Measurements from ENCODE around the gene PDE8B.

The PDE8B gene

DNA sequence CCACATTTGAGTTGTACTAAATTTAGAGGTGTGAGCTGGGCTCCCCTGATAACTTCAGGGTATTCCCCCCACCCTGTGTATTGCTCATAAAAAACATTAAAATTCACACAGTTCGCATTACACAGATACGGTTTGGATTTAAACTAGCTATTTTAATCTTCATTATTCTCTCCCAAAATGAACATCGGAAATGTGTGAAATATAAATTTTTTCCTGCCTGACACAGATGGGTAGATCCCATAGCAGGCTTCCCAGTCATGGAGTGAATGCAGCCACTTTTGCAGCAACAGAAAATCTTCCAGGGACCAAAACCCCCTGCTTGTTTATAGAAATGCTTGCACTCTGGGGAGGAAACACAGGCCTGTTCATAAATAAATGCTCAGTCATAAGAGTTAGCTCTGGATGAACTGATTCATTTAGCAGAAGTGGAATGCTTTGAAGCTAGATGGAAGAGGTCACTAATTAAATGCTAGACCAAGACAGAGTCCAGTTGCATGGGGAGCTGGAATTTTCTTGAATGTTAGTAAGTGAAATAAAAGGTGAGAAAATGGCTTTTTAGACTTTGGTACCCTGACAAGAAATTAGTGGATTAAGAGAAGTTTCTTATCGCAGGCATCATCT, 115.6 kb downstream of the PDE8B start:
- TF ChIP-seq, protein P1, sequence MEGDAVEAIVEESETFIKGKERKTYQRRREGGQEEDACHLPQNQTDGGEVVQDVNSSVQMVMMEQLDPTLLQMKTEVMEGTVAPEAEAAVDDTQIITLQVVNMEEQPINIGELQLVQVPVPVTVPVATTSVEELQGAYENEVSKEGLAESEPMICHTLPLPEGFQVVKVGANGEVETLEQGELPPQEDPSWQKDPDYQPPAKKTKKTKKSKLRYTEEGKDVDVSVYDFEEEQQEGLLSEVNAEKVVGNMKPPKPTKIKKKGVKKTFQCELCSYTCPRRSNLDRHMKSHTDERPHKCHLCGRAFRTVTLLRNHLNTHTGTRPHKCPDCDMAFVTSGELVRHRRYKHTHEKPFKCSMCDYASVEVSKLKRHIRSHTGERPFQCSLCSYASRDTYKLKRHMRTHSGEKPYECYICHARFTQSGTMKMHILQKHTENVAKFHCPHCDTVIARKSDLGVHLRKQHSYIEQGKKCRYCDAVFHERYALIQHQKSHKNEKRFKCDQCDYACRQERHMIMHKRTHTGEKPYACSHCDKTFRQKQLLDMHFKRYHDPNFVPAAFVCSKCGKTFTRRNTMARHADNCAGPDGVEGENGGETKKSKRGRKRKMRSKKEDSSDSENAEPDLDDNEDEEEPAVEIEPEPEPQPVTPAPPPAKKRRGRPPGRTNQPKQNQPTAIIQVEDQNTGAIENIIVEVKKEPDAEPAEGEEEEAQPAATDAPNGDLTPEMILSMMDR (IDR thresholded peaks at IDR 0.05; ENCODE audit: extremely low read depth, missing control alignments) = no peak
- no peak for DNase-seq (ENCODE audit: low spot score)

DNA sequence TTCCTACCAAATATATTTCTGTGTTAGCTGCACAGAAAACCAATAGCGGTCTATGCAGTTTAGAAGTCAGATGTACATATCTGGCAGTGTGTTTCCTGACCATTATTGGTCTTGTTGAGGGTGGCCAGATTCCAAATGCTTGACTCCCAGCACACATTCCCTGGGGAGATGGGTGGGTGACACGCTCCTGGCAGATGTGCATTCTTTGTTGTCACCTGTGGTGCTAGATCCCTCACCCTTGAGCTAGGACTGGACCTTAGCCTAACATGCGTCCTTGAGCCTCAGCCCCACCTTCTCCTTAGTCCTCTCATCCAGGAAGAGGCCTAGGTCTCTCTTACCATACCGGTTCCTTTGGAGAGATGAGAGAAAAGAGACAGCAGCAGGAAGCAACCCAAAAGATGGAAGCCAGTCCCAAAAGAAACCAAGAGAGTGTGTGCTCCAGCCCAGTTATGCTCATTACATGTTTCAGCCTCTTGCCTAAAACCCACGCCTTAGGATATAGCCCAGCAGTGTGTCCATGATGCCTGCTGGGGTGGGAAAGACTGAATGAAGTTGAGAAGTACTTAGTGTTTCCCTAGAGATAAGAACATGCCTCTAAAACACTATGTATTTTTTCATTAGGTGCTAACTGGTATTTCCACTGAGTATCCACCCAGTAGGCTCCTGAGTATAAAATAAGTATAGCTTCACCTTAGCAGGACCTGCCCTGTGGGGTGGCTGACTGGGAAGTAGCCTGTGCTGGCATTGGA, 116.7 kb downstream of the PDE8B start:
- DNase-seq (ENCODE audit: low spot score) = no peak
- TF ChIP-seq, protein P1 (IDR thresholded peaks at IDR 0.05; ENCODE audit: extremely low read depth, missing control alignments) = no peak

DNA sequence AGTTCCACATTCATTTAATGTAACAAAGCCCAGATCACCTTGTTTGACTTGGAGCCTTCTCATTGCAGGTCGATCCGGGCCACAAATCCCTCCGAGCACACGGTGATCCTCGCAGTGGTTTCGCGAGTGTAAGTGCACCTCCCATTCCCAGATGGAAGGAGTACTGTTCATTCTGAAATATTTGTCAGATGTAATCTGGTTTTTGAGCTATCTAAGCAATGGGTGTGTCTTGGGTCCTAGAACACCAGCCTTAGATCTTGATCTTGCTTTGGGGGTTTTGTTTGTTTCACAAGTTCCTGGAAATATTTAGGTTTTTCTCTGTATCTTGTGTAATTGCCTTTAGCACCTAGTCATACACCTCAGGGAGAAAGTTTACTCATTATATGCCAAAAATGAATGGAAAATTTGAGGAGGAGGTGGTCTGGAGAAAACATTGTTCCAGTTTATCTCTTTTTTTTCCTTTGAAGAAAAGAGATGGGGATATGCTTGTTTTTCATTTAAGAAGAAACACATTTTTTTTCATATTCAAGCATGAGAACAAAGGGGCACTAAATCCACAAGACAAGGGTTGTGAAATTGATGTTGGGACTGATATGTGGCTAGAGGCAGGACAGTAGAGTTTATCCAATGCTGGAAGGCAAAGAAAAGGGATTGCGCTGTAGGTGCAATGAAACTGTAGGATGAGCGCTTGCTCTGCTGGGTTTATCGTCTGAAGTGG, 118.6 kb downstream of the PDE8B start:
- TF ChIP-seq, protein P1 (IDR thresholded peaks at IDR 0.05; ENCODE audit: extremely low read depth, missing control alignments) = no peak
- no peak for DNase-seq (ENCODE audit: low spot score)

DNA sequence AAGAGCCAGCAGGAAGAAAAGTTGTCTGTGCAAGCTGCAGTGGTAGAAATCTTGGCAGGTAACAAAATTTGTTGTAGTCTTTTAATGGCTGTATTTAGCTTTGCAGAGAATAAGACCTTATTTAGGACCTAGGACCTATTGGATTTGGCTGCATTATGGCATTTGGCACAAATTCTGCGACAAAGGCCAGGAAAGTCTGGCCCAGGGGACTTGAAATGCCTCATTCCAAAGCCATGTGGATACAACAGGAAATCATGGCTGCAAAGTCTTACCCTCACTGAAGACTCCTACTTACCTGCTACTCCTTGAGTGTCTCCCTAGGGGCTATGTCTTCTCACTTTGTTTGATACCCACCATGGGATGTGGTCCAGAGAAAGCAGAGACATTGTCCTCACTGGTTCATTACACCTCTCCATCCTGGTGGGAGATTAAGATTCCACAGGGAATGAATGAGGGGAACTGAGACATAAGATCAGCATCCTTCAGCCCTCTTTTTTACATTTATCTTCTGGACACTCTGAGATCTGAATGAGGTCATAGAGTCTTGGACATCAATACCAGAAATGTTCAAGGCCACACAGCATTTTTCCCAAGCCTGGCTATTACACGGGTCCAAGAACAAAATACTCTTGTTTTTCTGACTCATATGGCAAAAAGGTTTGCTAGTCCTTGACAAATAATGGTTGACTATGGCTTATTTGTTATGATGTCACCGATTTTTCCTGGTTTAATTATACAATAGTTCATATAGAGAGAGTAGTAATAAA, 119.4 kb downstream of the PDE8B start:
- TF ChIP-seq, protein P1 (IDR thresholded peaks at IDR 0.05; ENCODE audit: extremely low read depth, missing control alignments) = no peak
- no peak for DNase-seq (ENCODE audit: low spot score)

DNA sequence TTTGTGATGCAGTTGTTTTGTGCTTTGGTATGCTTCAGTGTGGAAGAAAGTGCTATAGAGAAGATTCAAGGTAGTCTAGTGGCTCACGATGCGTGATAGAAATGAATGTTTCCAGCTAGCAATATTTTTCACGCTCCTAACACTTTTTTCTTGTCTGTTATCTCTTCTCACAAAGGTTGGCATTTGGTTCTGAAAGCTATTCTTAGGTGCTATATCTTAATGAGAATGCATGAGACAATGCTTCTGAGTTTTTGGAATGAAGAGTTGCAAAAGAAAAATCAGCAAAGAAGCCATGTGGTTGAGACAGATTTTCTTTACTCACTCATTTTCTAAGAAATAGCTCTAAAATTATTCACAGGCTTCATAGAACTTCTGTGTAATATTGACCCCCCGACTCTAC, 122.6 kb downstream of the PDE8B start:
- TF ChIP-seq, protein P1 (IDR thresholded peaks at IDR 0.05; ENCODE audit: extremely low read depth, missing control alignments) = no peak
- DNase-seq (ENCODE audit: low spot score) = no peak

DNA sequence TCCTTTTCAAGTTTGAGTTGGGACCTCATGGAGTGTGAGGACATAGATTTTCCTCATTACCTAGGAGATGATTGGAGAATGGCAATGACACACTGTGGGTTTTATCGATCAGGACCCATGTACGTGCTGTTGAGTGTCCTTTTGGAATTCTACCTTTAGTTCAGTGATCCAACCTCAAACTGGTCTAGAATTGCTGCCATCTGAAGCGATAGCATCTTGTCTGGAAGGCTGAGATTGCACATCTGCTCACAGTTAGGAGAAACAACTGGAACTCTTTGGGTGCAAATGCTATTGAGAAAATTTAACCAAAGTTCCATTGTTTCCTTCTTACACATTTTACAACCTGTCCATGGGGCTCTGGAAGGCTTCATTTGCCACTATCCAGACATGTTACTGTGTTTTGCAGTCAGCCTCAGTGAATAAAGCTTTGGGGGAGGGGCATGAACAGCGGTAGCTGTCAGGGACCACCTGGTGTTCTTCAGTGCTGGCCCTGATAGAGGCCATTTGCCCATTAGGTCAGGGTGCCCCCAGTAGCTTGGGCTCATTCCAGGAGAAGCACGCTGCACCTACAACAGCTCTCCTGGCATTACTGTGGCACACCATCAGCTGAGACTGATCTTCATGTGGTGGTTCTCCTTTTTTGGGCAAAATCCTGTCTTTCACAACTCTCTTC, 123.1 kb downstream of the PDE8B start:
- TF ChIP-seq, protein P1 (IDR thresholded peaks at IDR 0.05; ENCODE audit: extremely low read depth, missing control alignments) = no peak
- no peak for DNase-seq (ENCODE audit: low spot score)
